Panc1 (cell line): Measurements from ENCODE around the gene BMPR2.

Experiments used
- POLR2AphosphoS5 ChIP-seq: IDR thresholded peaks from 2 replicates; pipeline ENCODE4 v1.6.1; 2012; ENCODE audit warnings: mild to moderate bottlenecking, low read depth, low read length, moderate library complexity
- TF ChIP-seq, protein P1 (sequence below), 2 experiments: IDR thresholded peaks; 2 replicates each; pipeline ENCODE4 v1.6.1; 2011 to 2012; ENCODE audit warnings: low read depth in 2 of 2, control low read depth in 1 of 2, low read length in 1 of 2, mild to moderate bottlenecking in 1 of 2, moderate library complexity in 1 of 2; ENCODE audit not compliant: insufficient read depth in 1 of 2
- TF ChIP-seq, protein P2 (sequence below): fragments of 450-650 bp; IDR thresholded peaks from 2 replicates; pipeline ENCODE4 v1.5.1; 2017; ENCODE audit warnings: mild to moderate bottlenecking

DNA sequence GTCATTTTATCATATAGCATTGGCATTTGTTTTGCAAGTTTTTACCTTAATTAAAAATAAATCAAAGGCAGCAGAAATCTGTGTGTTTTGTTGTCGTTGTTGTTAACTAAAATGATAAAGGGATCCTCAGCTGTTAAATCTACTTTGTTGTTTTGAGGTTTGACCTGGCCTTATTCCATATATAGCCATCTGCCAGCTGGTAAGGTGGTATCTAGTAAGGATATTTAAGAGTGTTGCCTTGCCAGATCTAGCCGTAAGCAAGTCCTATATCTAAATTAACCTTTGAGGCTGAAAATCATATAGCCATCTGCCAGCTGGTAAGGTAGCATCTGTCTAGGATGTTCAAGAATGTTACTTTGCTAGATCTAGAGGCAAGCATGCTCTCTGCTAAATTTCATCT lies 56.6 kb downstream of the BMPR2 start:
- no peak for TF ChIP-seq POLR2AphosphoS5
- TF ChIP-seq, protein P1, sequence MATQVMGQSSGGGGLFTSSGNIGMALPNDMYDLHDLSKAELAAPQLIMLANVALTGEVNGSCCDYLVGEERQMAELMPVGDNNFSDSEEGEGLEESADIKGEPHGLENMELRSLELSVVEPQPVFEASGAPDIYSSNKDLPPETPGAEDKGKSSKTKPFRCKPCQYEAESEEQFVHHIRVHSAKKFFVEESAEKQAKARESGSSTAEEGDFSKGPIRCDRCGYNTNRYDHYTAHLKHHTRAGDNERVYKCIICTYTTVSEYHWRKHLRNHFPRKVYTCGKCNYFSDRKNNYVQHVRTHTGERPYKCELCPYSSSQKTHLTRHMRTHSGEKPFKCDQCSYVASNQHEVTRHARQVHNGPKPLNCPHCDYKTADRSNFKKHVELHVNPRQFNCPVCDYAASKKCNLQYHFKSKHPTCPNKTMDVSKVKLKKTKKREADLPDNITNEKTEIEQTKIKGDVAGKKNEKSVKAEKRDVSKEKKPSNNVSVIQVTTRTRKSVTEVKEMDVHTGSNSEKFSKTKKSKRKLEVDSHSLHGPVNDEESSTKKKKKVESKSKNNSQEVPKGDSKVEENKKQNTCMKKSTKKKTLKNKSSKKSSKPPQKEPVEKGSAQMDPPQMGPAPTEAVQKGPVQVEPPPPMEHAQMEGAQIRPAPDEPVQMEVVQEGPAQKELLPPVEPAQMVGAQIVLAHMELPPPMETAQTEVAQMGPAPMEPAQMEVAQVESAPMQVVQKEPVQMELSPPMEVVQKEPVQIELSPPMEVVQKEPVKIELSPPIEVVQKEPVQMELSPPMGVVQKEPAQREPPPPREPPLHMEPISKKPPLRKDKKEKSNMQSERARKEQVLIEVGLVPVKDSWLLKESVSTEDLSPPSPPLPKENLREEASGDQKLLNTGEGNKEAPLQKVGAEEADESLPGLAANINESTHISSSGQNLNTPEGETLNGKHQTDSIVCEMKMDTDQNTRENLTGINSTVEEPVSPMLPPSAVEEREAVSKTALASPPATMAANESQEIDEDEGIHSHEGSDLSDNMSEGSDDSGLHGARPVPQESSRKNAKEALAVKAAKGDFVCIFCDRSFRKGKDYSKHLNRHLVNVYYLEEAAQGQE (IDR thresholded peaks at IDR 0.05; ENCODE audit: insufficient read depth in 1 of 2, low read depth in 2 of 2, low read length in 1 of 2), result no peak
- TF ChIP-seq, protein P2, sequence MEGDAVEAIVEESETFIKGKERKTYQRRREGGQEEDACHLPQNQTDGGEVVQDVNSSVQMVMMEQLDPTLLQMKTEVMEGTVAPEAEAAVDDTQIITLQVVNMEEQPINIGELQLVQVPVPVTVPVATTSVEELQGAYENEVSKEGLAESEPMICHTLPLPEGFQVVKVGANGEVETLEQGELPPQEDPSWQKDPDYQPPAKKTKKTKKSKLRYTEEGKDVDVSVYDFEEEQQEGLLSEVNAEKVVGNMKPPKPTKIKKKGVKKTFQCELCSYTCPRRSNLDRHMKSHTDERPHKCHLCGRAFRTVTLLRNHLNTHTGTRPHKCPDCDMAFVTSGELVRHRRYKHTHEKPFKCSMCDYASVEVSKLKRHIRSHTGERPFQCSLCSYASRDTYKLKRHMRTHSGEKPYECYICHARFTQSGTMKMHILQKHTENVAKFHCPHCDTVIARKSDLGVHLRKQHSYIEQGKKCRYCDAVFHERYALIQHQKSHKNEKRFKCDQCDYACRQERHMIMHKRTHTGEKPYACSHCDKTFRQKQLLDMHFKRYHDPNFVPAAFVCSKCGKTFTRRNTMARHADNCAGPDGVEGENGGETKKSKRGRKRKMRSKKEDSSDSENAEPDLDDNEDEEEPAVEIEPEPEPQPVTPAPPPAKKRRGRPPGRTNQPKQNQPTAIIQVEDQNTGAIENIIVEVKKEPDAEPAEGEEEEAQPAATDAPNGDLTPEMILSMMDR, result no peak
